ENCODE data around the gene RFT1.

Gene RFT1

DNA sequence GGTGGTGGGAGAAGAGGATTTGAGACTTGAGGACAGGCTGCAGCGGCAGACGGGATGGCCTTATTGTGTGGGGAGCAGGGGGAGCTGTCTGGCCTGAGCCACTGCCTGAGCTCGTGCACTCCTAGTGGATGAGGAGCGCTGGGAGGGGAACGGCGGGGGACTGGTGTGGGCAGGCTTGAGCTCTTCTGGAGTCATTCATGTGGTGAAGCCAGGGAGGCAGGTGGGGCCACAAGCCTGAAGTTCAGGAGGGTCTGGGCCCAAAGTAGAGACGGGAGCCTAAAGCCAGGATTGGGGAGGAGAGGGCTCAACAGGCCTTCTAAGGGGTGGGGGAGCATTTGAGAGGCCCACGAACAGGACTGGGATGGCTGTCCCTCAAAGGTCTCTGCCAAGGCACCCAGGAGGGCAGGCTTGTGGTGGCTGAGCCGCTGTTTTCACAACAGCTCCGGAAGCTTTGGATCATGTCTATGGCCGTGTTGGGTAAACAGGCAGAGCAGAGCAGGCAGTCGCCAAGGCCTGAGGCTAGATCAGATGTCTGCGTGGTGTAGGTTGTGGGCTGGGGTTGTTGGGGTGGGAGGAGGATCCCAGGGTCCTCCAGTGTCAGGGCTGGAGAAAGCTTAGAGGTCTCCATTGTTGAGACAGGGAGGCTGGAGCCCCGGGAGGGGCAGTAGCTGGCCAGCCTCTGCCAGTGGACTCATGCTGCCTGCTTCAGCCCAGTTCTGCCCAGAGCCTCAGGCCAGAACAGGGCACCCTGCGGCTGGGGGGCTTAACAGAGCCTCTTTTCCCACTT is 39.0 kb upstream of the RFT1 start:
- Histone ChIP-seq H3K14ac (ENCODE audit: low read length in 2 of 2) (peak overlapping the region in 1 of 2 experiments; percentile 41), H2AFZ (ENCODE audit: low read depth, low read length) (no peak overlapping the region), H3K4ac (ENCODE audit: low read depth in 1 of 2, low read length in 2 of 2) (no peak overlapping the region), H3K4me2 (ENCODE audit: low read length, poor library complexity, severe bottlenecking) (no peak overlapping the region), H3K27ac (ENCODE audit: low read length, poor library complexity, severe bottlenecking) (no peak overlapping the region), H3K4me3 (ENCODE audit: insufficient read depth in 1 of 2, low read depth in 1 of 2, low read length in 2 of 2) (no peak overlapping the region), H4K91ac (ENCODE audit: low read length) (no peak overlapping the region), H2BK5ac (ENCODE audit: low read depth, low read length, poor library complexity, severe bottlenecking) (no peak overlapping the region), H3K18ac (ENCODE audit: low read depth in 1 of 2, low read length in 2 of 2) (no peak overlapping the region), H4K8ac (ENCODE audit: low read length) (no peak overlapping the region), H3K9ac (ENCODE audit: low read length) (no peak overlapping the region), H3K79me1 (replicated peaks; ENCODE audit: low read length, poor library complexity, severe bottlenecking) (peaks cover 24% of the 10 kb centered on the region), H3K27me3 (ENCODE audit: control insufficient read depth in 1 of 2, insufficient read depth in 1 of 2, low read length in 2 of 2) (no peaks in the 10 kb centered on the region), H2AK5ac (ENCODE audit: low read length, severe bottlenecking) (no peak overlapping the region), H2BK120ac (ENCODE audit: low read depth, low read length) (no peak overlapping the region), H3K9me3 (ENCODE audit: control insufficient read depth, low read length) (no peaks in the 10 kb centered on the region), H2BK15ac (ENCODE audit: low read depth, poor library complexity, severe bottlenecking) (peak overlapping the region; percentile 12), H3K23ac (ENCODE audit: low read length in 2 of 2) (no peak overlapping the region), H3K36me3 (ENCODE audit: control insufficient read depth in 1 of 2, insufficient read depth in 2 of 2, low read depth in 1 of 2, low read length in 2 of 2) (peaks cover 0 to 30% of the 10 kb centered on the region in 2 experiments), H2BK12ac (ENCODE audit: low read length in 2 of 2) (peak overlapping the region in 1 of 2 experiments; percentile 15), H3K4me1 (ENCODE audit: control insufficient read depth, insufficient read depth, low read depth, low read length) (peaks cover 48% of the 10 kb centered on the region)
- peak; percentile 48 for DNase-seq
- 84% methylated on average over 15 of the region's 15 CpGs for WGBS

DNA sequence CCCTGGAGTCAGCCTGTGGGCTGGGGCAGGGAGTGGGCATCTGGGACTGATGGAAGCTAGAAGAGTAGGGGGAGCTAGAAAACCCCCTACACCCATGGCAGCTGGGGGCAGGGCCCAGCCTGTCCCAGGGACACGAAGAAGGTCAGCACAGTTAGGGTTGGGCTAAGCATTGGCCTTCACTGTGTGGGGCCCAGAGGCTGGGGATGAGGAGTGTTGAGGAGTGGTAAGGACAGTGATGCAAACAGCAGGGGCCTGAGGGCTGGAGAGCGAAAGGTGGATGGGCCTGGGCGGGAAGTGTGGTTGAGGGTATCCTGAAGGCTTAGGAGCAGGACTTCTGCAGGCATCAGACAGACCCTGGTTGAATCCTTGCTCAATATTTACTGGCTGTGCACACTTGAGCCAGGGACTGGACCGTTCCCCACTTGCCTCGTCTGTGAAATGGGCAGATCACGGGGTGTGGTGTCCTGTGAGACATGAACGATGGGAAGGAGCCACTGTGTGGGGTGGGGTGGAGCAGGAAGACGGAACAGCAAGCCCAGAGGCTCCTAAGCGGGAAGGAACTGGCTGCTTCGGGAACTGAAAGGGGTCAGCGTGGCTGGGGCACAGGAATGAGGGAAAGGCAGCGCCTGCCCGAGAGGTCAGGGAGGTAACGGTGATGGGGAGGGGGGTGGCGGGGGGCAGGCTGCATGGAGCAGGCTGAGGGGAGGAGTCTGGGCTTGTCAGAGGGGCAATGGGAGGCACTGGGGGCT is 38.1 kb upstream of the RFT1 start:
- Histone ChIP-seq H3K4ac (ENCODE audit: low read depth in 1 of 2, low read length in 2 of 2) (no peak overlapping the region), H4K8ac (ENCODE audit: low read length) (no peak overlapping the region), H3K9me3 (ENCODE audit: control insufficient read depth, low read length) (no peaks in the 10 kb centered on the region), H3K18ac (ENCODE audit: low read depth in 1 of 2, low read length in 2 of 2) (no peak overlapping the region), H2AK5ac (ENCODE audit: low read length, severe bottlenecking) (no peak overlapping the region), H3K14ac (ENCODE audit: low read length in 2 of 2) (peak overlapping the region in 1 of 2 experiments; percentile 37), H3K27me3 (ENCODE audit: control insufficient read depth in 1 of 2, insufficient read depth in 1 of 2, low read length in 2 of 2) (no peaks in the 10 kb centered on the region), H3K4me1 (ENCODE audit: control insufficient read depth, insufficient read depth, low read depth, low read length) (peaks cover 46% of the 10 kb centered on the region), H2AFZ (ENCODE audit: low read depth, low read length) (no peak overlapping the region), H2BK15ac (ENCODE audit: low read depth, poor library complexity, severe bottlenecking) (no peak overlapping the region), H3K4me2 (ENCODE audit: low read length, poor library complexity, severe bottlenecking) (no peak overlapping the region), H3K9ac (ENCODE audit: low read length) (no peak overlapping the region), H2BK120ac (ENCODE audit: low read depth, low read length) (no peak overlapping the region), H4K91ac (ENCODE audit: low read length) (no peak overlapping the region), H3K79me1 (replicated peaks; ENCODE audit: low read length, poor library complexity, severe bottlenecking) (peaks cover 23% of the 10 kb centered on the region), H3K36me3 (ENCODE audit: control insufficient read depth in 1 of 2, insufficient read depth in 2 of 2, low read depth in 1 of 2, low read length in 2 of 2) (peaks cover 0 to 25% of the 10 kb centered on the region in 2 experiments), H3K23ac (ENCODE audit: low read length in 2 of 2) (no peak overlapping the region), H3K4me3 (ENCODE audit: insufficient read depth in 1 of 2, low read depth in 1 of 2, low read length in 2 of 2) (no peak overlapping the region), H3K27ac (ENCODE audit: low read length, poor library complexity, severe bottlenecking) (no peak overlapping the region), H2BK5ac (ENCODE audit: low read depth, low read length, poor library complexity, severe bottlenecking) (no peak overlapping the region), H2BK12ac (ENCODE audit: low read length in 2 of 2) (peak overlapping the region; percentile 35 to 42)
- DNase-seq: no peak
- 83% methylated on average over 15 of the region's 15 CpGs for WGBS

DNA sequence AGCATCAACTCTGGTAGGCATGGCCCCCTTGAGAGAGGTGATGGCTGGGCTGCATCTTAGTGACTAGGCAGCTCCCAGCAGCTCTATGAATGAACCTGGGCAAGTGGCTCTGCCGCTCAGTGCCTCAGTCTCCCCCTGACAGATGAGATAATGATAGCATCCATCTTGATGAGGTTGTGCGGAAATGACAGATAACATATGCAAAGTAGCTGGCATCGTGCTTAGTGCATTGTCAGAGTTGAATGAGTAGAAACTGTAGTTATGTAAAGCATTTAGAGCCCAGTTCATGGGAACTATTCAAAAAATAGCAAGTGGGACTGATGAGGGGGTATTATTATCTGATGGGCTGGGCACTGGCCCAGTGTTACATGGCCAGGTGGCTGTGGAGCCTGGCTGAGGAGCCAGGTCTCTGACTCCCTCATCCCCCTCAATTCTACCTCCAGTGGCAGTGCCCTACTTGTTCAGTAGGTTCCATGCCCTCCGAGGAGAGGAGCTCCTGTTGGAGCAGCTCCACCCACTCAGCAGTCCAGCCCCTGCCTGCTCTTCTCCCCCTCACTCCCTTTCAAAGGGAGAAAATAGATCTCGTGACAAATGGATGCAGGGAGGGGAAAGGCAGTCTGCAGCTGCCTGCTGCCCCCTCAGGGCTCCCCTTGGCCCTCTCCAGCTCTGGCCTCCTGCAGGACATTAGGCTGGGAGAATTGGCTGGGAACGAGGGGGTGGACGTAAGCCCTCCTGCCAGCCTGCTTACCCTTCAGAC is 37.4 kb upstream of the RFT1 start:
- 84% methylated on average over 6 of the region's 7 CpGs for WGBS
- no peak overlapping the region for H3K4me2 ChIP-seq (ENCODE audit: low read length, poor library complexity, severe bottlenecking)
- no peak overlapping the region for H2AFZ ChIP-seq (ENCODE audit: low read depth, low read length)
- H3K79me1 ChIP-seq (replicated peaks; ENCODE audit: low read length, poor library complexity, severe bottlenecking): peaks cover 22% of the 10 kb centered on the region
- H3K4me3 ChIP-seq (ENCODE audit: insufficient read depth in 1 of 2, low read depth in 1 of 2, low read length in 2 of 2): no peak overlapping the region
- no peak overlapping the region for H3K4ac ChIP-seq (ENCODE audit: low read depth in 1 of 2, low read length in 2 of 2)
- no peak overlapping the region for H3K23ac ChIP-seq (ENCODE audit: low read length in 2 of 2)
- H3K14ac ChIP-seq (ENCODE audit: low read length in 2 of 2): peak overlapping the region in 1 of 2 experiments; percentile 37
- peak overlapping the region; percentile 53 to 99 for H3K18ac ChIP-seq (ENCODE audit: low read depth in 1 of 2, low read length in 2 of 2)
- H3K4me1 ChIP-seq (ENCODE audit: control insufficient read depth, insufficient read depth, low read depth, low read length): peaks cover 51% of the 10 kb centered on the region
- no peak overlapping the region for H3K27ac ChIP-seq (ENCODE audit: low read length, poor library complexity, severe bottlenecking)
- H4K91ac ChIP-seq (ENCODE audit: low read length): peak overlapping the region; percentile 64
- peak overlapping the region; percentile 44 for H2BK15ac ChIP-seq (ENCODE audit: low read depth, poor library complexity, severe bottlenecking)
- peaks cover 0 to 29% of the 10 kb centered on the region in 2 experiments for H3K36me3 ChIP-seq (ENCODE audit: control insufficient read depth in 1 of 2, insufficient read depth in 2 of 2, low read depth in 1 of 2, low read length in 2 of 2)
- no peak overlapping the region for H3K9ac ChIP-seq (ENCODE audit: low read length)
- no peaks in the 10 kb centered on the region for H3K27me3 ChIP-seq (ENCODE audit: control insufficient read depth in 1 of 2, insufficient read depth in 1 of 2, low read length in 2 of 2)
- no peak overlapping the region for H2BK5ac ChIP-seq (ENCODE audit: low read depth, low read length, poor library complexity, severe bottlenecking)
- H2AK5ac ChIP-seq (ENCODE audit: low read length, severe bottlenecking): no peak overlapping the region
- no peak overlapping the region for H2BK120ac ChIP-seq (ENCODE audit: low read depth, low read length)
- no peak for DNase-seq
- H4K8ac ChIP-seq (ENCODE audit: low read length): peak overlapping the region; percentile 78
- peak overlapping the region; percentile 44 to 68 for H2BK12ac ChIP-seq (ENCODE audit: low read length in 2 of 2)
- H3K9me3 ChIP-seq (ENCODE audit: control insufficient read depth, low read length): no peaks in the 10 kb centered on the region

Data from mesenchymal stem cell (in vitro differentiated cells and primary cell).